ENCODE data around the gene ZBTB2. TPM values are rescaled to one million over a fixed set of nuclear protein-coding genes. Genes with fewer than 3 reads are reported as not detected.

ZBTB2 gene
- total RNA-seq, 1 experiment from 2014 or later, result 31.4 TPM

GRCh38 chr6:151325075-151326050 lies 66.0 kb downstream of the ZBTB2 start:
- Histone ChIP-seq H3K4me1 (ENCODE audit: insufficient read depth, low read length) (no peaks in the 10 kb centered on the region), H3K79me2 (ENCODE audit: insufficient read depth, low read length) (no peaks in the 10 kb centered on the region), H3K14ac (ENCODE audit: insufficient read depth, low read length) (peak overlapping the region; percentile 32; the same call in 1 of the 2 replicates), H2AFZ (ENCODE audit: low read length) (no peak overlapping the region), H2BK5ac (ENCODE audit: insufficient read length, low read length) (no peak overlapping the region), H2BK20ac (ENCODE audit: low read depth, low read length, poor library complexity, severe bottlenecking) (no peak overlapping the region), H3K56ac (ENCODE audit: insufficient read length, low read depth, low read length) (no peak overlapping the region), H3K23me2 (ENCODE audit: insufficient read length, low read depth, low read length, poor library complexity, severe bottlenecking) (no peaks in the 10 kb centered on the region), H2BK120ac (ENCODE audit: low read depth, low read length, poor library complexity, severe bottlenecking) (no peak overlapping the region), H2BK15ac (ENCODE audit: low read depth, low read length) (no peak overlapping the region), H4K8ac (replicated peaks; ENCODE audit: insufficient read length, low read depth, low read length) (no peak overlapping the region), H4K20me1 (ENCODE audit: control insufficient read depth, insufficient read depth, insufficient read length) (no peaks in the 10 kb centered on the region), H2BK12ac (ENCODE audit: insufficient read length, low read depth, low read length) (no peak overlapping the region), H3K4me2 (ENCODE audit: insufficient read depth, insufficient read length, low read length) (peak overlapping the region; percentile 59), H3K79me1 (ENCODE audit: insufficient read depth, low read depth, low read length, poor library complexity, severe bottlenecking) (no peaks in the 10 kb centered on the region), H4K5ac (ENCODE audit: insufficient read length, low read depth, low read length) (no peak overlapping the region), H3K4ac (ENCODE audit: low read depth, low read length) (no peak overlapping the region), H4K91ac (ENCODE audit: insufficient read length, low read depth, low read length) (no peak overlapping the region), H2AK5ac (ENCODE audit: insufficient read length, low read length) (no peak overlapping the region), H3K9me3 (ENCODE audit: control insufficient read depth, low read depth, low read length) (no peaks in the 10 kb centered on the region), H3K9ac (ENCODE audit: extremely low read depth, insufficient read length, low read length) (peak overlapping the region; percentile 56), H3K23ac (ENCODE audit: insufficient read length, low read depth, low read length) (no peak overlapping the region), H3K27ac (ENCODE audit: insufficient read length, low read depth, low read length) (no peak overlapping the region), H3T11ph (ENCODE audit: low read length) (no peak overlapping the region), H3K27me3 (ENCODE audit: insufficient read depth, low read length) (no peaks in the 10 kb centered on the region), H3K18ac (ENCODE audit: insufficient read length, low read depth, low read length) (peak overlapping the region; percentile 37)
- Mint-ChIP-seq H3K27ac (no peak overlapping the region), H3K27me3 (ENCODE audit: low read depth) (peaks cover 17% of the 10 kb centered on the region), H3K4me3 (peak overlapping the region; percentile 66 to 83), H3K9me3 (no peaks in the 10 kb centered on the region; a peak in 1 of 5 replicates), H3K4me1 (peaks cover 18 to 23% of the 10 kb centered on the region in 2 experiments), H3K36me3 (ENCODE audit: insufficient read depth in 1 of 3, low read depth in 3 of 3) (peaks cover 3 to 9% (median 3%) of the 10 kb centered on the region in 3 experiments; a peak in 3 of 7 replicates)
- WGBS (ENCODE audit: extremely low coverage, insufficient read length, low lambda C conversion rate), result no CpG with 5 or more reads among the region's 46 CpGs
- DNase-seq, result peak; percentile 55
- no peak for TF ChIP-seq CTCF (conservative IDR thresholded peaks at IDR 0.05)
